GM18498 (cell line): ENCODE measurements around the gene P2RX1.
A peak's percentile ranks its signal among the peaks of the same experiment; 100 is the strongest.

Experiments
- ATAC-seq: cut with Tn5 transposase; IDR thresholded peaks from one replicate; pipeline ENCODE4 v1.9.1; 2021; ENCODE audit warnings: mild to moderate bottlenecking, moderate library complexity; ENCODE audit not compliant: unreplicated experiment

Gene P2RX1

DNA sequence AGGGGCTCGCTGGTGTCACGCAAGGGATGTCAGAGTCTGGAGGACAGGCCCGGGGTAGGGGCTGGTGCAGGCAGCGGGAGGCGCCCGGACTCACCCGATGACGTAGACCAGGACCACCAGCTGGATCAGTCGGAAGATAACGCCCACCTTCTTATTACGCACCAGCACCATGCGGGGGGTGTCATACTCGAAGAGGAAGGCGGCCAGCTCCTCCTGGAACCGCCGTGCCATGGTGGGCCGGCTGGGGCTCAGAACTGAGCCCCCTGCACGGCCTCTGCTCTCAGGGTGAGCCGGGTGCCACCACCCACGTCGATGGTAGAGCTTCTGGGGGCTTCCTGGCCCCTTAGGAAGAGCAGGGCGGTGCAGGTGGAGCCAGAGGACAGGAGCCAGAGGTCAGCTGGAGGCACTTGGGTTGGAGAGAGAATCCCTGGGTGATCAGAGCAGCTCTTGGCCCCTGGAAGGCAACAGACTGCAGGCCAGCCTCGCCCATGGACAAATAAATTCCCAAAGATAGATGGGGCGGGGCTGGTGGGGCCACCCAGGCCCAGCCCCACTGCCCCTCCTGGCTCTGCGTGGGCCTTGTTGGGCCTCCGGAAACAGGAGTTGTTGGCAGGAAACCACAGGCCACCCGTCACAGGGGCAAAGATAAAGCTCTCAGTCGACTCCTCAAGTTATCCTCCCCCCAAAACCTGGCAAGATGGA is at the start of gene P2RX1:
TSS of gene P2RX1 (minus strand) at position 471 of the 702 bp plus-strand sequence. CDS start at position 231, 240 bp downstream.
- no peak for ATAC-seq

DNA sequence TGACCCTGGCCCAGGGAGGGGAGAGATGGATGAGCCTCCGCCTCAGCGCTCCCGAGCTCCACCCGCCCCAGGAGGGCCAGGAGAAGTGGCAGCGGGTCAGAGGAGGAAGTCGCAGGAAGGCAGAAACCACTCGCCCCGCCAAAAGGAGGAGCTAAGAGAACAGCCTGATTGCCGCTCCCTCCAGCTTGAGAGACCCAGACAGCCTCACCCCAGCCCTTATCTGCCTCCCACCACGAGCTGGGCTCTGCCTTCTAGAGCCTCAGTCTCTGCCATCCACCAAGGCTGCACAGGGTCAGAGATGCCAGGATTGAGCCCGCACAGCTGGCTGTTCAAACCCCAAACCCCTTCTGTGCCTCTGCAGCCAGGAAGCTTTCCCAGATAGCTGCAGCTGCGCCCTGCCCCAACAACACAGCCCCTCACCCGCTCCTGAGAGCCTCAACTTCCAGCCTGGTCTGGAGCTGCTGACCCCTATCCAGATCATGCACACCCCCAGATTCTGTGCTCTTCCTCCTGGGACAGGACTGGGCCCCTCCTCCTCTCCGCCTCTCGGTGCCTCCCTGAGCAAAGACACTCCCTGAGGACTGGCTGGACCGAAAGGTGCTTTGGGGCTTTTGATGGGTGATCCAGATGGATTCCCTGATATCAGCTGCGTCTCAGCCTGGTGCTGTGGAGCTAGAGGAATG is 49.0 kb upstream of the P2RX1 start:
- ATAC-seq, result no peak

DNA sequence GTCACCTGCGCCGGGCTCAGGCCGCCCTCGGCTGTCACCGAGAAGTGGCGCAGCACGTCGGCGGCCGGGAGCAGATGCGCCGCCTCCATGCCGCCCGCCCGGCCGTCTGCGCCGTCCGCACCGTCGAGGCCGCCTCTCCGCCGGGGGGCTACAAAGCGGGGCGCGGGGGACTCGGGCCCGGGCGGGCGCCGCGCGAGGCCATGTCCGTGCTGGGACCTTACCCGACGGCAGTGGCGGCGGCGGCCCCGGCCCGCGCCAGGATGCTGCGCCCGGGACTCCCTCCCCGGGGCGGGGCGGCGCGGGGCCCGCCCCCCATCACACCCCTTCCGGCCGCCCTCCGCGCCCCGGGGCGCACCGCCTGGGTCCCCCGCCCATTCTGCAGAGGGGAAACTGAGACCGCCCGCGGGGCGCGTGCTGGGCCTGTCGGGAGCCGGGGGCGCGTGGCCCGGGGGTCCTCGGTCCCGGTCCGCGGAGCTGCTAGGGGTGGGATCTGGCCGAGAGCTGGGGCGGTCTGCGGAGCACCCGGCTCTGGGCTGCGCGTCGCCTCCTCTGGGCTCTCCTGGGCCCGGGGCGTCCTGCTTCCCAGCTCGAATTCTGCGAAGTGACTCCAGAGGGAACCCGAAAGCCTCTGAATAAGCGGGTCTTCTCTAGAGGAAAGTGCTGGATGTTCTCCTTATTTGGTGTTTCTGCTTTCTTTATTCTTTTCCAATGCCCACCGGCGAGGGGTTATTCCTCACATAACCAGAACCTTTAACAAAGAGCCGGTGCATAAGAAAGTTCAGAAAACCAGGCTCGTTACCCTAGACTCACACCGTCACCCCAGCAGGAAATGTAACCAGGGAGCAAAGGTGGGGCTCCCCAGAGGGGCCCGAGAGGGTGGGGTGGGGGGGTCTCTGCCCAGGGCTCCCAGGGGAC is 48.2 kb upstream of the P2RX1 start, which contains the start of gene ATP2A3:
TSS of gene ATP2A3 (minus strand) at position 235 of the 915 bp plus-strand sequence. CDS start at position 89, 146 bp downstream.
- ATAC-seq, result peak; percentile 62

DNA sequence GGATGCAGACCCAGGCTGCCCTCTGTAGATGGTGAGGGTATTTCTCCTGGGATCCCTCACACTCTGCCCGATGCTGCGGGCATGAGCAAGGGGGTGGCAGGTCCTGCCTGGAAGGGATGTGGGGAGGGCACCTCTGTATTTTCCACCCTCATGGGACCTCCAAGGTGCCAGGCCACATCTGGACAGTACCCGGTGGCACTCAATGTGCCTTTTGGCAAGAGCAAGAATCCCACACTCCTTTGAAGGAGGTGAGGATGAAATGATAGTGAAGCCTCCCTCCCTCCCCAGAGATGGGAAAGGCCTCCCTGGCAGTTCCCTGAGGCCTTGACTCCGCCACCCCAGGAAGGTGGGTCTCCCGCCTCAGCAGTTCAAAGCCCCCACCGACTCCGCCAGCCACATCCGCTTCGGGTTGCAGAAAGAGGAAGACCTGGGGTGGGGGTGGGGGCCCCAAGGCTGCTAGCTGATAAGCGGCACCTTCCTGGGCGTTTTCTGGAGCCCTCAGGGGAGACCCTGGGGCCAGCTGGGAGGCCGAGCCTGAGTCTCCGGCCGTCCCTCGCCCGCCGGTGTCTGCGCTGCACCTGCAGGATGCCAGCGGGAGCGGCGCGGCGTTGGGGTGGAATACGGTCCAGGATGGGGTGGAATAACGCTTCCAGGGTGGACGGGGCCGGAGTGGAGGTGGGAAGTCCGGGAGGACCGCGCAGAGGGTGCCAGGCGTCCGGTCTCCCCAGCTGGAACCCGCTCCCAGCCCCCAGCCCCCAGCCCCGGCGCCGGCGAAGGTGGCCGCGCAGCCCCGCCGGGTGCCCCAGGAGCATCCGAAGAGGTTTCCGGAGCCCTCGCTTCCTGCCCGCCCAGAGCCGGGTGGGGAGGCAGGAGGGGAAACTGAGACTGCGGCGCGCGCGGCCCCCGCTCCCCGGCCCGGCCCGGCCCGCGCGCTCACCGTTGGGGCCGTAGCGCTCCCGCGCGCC is 47.3 kb upstream of the P2RX1 start:
- peak; percentile 26 for ATAC-seq

DNA sequence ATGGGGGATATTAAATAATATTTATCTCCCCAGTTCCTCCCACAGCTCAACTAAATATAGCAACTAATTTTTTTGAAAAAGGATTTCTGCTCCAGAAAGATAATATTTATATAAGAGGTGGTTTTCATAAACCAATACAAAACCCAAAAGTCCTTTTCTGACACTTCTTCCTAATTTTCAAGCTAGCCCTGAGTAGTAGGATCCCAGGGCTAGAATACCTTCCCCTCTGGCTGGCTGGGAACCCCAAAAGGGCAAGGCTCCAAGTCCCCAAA is 46.6 kb upstream of the P2RX1 start:
- no peak for ATAC-seq

DNA sequence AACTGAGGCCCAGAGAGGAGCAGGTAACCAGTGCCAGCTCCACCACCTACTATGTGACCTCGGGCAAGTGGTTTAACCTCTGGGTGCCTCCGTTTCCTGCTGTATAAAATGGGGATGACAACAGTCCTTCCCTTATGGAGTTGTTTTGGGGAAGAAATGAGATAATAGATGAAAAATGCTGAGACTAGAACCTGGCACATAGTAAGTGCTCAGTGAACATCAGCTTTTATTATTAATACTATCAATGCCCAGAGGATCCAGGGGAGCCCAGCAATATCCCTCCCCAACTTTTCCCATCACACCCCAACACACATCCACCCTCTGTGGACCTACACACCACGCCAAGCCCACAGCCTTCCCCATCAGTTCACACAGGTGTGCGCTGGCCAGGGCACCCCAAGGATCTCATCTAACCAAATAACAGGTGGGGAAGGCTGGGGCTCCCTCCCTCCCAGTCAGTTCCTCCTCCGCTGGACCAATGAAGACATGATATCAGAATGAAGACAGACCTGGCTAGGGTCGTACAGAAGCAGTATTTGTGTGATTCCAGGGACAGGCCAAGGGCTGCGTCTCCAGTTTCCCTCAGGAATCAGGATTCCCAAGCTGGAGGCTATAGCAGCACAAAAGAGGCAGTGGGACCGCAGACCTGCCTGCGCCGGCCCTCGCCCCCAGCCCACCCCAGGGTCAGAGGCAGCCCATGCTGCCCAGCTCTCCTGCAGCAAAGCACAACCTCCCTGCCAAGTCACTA is 46.1 kb upstream of the P2RX1 start:
- no peak for ATAC-seq

DNA sequence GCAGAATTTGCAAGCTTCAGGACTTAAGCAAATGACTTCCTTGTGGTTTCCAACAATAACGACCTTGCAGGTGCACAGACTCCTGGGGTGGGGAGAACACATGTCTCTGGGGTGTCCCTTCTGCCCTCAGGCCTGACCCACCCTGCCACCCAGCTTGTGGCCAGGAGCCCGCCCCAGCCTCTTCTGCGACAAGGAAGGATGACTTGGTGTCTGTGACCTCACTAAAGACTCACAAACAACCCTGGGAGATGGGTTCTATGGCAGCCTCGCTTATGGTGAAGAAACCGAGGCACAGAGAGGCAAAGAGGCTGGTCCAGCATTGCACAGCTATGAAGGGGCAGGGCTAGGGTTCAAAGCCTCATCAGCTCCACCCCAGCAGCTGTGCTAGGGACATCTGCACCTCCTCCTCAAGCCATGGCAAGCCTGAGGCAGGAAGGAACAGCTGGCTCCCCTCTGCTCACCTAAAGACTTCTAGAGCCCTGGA is 45.3 kb upstream of the P2RX1 start:
- no peak for ATAC-seq

DNA sequence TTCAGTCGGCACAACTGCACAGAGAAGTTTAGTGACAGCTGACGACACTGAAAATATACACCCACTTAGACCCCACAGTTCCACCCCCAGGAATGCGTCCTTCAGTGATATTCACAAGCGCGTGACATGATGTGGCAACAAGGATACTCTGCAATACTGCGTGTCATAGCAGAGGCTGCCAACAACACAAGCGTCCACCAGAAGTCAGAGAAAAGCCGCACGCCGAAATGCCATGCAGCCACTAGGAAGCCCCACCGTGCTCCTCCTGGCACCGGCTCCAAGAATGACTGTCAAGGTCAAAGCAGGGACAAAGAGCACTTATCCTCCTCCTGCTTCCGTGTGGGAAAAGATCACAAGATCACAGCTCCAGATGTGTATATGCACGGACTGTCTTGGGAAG is 44.5 kb upstream of the P2RX1 start:
- no peak for ATAC-seq

DNA sequence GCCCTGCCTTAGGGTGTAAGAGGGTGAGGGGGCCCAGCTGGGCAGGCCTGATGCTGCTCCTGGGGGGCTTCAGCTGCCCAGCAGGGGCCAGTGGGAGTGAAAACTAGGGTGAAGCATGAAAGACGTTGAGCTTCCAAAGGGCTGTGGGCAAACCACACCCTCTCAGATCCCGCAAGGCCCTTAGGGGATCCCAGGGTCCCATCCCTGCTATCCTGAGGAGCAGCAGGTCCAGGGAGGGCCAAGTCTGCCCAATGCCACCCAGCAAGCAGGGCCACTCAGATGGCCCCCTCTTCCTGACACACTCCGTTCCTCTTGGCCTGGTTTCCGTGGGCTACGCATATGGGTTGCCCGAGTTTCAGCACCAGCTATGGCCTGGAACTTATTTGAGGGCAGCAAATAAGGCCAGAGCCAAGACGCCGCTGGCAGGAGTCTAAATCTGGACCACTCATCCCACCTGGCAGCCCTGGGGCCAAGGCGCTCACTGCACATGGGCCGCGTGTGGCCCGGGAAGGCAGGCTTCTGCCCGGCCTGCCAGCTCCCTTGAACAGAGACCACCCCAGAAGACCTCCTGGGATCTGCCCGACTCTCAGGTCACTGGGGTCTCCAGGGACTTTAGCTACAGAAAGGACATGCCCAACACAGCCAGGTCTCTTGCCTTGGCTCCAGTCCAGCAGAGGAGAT is 43.8 kb upstream of the P2RX1 start:
- ATAC-seq, result no peak

DNA sequence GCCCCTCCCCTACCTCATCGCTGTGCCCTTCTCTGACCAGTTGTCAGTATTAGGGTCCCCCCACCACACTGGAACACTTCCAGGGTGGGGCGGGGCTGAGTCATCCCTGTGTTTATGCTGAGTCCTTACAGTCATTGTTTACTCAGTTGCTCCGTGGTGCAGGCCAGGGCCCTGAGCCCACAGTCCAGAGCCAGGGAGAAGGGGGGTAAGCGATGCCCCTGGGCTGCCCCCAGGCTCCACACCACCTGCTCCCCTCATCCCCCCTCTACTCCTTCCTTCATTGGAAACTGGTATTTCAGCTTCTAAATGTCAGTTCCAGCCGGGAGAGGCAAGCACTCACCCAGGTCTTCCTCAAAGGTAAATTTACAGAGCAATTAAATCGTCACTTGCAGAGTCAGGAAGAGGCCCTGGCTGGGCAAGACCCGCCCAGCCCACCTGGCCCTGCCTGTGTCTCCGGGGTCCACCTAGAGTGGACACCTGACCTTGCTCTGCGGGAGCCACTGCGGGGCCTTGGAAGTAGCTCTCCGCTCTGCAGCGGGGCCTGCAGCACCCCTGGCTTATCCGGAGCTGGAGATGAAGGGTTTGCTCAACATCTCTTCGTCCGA is 43.1 kb upstream of the P2RX1 start:
- ATAC-seq, result no peak

DNA sequence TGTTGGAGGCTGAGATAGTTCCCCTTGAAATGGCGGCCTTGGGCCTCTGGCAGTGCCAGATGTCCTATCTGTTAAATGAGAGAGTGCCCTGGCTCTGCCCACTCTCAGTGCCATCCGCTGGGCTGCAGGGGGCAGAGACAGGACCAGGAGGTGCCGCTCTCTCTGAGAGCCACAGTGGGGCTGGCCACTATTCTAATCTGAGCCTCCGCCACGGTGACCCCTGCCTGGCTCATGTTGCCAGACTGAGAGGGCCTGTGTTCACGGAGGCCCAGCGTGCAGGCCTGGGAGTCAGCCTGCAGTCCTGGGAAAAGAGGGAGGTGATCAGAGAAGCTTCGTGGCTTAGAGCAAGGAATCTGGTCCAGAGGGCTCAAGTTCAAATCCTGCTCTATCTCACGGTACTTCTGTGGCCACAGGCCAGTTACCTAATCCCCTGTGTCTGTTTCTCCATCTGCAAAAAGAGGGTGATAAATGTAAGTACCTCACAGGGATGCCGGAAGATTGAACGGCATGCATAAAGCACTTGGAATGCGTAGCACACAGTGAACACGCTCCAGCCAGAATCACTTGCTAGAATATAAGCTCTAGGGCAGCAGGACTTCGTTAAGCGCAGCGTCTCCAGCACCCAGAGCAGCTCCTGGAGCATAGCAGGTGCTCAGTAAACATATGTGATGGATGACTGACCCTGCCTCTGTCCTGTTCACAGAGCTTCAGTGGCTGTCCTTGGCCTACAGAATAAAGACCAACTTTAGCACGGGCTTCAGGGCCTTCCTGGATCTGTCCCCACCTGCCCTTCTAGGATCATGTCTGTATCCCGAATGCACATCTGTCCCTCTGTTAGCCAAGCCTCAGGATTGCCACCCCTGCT is 41.7 kb upstream of the P2RX1 start:
- ATAC-seq, result no peak

DNA sequence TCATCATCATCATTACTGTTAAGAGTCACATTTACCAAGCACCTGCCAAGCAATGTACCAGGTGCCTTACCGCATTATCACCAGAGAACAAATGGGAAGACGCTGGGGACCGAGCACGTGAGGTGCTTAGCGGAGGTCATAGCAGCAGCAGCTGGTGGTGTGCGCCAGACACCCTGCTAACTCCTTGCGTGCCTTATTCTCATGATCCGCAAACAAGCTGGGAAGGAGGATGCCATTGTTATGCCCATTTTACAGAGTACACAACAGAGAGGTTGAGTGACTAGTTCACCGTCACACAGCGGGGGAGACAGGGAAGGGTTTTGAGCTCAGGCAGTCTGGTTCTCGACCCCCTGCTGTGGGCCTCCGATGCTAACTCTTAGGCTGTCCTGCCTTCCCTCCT is 40.7 kb upstream of the P2RX1 start:
- ATAC-seq, result no peak

DNA sequence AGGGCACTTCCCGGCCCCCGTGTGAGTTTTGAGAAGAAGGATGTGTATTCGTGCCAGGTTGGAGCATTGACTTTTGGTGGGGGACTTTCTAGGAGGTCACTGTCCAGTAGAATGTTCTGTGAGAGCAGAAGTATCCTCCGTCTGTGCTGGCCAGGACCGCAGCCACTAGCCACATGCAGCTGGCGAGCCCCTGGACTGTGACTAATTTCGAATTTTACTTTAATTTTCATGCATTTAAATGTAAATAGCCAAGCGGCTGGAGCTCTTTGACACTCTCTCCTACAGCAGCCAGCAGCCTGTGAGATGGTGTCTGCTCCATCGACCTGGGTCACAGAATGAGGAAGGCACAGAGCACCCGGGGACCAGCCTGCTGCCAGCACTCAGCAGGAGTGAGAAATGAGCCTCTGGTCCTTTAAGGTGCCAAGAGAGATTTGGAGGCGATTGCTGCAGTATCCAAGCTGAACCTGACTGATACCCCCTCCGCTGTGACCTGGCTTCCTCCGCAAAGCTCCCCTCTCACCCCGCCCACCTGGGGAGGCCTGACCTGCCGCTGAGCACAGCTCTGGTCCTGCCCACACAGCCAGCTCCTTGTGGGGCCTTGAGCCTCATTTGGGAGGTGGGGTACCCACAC is 40.2 kb upstream of the P2RX1 start:
- ATAC-seq, result no peak

DNA sequence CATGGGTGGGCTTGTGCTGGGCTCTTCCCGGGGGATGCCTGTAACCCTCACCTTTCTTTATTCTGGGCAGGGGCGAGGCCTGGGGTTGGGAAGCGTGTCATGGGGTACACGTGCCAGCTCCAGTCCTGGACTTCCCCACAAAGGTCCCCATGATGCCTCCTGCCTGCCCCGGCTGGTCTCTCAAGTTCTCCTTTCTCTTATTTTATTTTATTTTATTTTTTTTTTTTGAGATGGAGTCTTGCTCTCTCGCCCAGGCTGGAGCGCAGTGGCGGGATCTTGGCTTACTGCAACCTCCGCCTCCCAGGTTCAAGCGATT is 39.4 kb upstream of the P2RX1 start:
- no peak for ATAC-seq

DNA sequence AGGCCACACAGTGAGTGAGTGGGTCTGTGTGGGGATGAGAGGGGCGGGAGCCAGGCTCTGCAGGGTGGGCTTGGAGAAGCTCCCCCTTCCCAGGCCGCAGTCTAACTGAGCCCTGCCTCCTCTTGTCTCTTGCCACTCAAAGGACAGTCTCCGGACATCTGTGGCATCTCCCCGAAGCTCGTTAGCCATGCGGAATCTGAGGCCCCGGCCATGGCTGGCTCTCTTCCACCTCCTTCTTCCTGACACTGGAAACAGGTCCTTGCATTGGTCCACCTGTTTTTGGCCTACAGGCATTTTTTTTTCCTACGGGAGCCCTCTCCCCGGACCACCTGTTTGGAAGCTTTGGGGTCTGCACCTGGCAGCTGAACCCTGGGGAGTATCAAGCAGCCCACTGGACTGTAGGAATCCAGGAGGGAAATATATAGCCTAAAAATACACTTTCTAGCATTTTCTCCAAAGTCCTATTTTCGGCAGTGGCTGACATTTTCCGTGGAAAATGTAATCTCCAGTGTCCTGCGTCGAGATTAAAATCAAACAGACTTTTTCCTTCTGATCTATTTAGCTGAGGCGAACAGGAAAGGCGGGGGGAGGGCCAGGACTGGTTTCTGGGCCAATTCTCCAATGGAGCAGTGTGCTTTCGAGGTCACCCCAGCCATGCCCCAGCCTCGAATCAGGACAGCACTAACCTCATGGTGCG is 38.9 kb upstream of the P2RX1 start:
- no peak for ATAC-seq

DNA sequence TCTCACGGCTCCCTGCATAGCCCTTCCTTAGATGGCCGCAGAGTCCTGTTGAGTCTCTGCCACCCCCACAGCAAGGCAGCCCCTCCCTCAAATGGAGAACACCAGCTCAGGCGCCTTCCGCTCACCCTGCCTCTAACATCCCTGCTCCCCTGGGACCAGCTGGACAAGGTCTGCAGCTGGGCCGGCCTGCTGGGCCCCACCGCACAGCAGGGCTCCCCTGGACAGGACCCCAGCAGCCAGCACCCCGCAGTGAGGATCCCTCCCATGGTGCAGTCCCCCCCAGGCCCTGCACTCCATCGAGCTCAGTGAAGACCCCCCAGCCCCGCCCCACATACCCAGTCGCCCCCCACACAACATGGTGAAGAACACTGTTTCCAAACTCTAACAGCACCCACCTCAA is 37.8 kb upstream of the P2RX1 start:
- ATAC-seq, result no peak

DNA sequence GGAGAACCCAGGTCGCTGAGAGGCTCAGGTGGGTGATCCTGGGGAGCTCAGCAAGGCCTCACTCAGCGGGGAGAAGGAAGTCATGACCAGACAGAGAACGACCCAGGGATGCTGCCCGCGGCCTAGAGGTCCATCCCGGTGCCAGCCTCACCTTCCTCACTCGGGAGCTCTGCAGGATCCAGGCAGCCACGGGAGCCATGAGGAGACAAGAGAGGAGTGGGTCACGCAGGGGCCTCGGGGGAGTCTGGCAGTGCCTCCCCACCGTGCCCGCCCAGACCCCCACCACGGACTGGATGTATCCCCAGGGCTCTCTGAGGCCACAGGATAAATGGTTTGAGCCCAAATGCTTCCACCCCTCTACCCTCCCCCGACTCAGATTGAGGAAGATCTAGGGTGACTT is 37.3 kb upstream of the P2RX1 start:
- no peak for ATAC-seq
